ENCODE data around the gene ENOX2.
"Not testable (repeated sequence)": the region's sequence is repeated elsewhere in the genome, so short reads cannot be mapped to it uniquely, and the experiment has no call there.

Gene ENOX2, protein sequence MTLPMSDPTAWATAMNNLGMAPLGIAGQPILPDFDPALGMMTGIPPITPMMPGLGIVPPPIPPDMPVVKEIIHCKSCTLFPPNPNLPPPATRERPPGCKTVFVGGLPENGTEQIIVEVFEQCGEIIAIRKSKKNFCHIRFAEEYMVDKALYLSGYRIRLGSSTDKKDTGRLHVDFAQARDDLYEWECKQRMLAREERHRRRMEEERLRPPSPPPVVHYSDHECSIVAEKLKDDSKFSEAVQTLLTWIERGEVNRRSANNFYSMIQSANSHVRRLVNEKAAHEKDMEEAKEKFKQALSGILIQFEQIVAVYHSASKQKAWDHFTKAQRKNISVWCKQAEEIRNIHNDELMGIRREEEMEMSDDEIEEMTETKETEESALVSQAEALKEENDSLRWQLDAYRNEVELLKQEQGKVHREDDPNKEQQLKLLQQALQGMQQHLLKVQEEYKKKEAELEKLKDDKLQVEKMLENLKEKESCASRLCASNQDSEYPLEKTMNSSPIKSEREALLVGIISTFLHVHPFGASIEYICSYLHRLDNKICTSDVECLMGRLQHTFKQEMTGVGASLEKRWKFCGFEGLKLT

DNA sequence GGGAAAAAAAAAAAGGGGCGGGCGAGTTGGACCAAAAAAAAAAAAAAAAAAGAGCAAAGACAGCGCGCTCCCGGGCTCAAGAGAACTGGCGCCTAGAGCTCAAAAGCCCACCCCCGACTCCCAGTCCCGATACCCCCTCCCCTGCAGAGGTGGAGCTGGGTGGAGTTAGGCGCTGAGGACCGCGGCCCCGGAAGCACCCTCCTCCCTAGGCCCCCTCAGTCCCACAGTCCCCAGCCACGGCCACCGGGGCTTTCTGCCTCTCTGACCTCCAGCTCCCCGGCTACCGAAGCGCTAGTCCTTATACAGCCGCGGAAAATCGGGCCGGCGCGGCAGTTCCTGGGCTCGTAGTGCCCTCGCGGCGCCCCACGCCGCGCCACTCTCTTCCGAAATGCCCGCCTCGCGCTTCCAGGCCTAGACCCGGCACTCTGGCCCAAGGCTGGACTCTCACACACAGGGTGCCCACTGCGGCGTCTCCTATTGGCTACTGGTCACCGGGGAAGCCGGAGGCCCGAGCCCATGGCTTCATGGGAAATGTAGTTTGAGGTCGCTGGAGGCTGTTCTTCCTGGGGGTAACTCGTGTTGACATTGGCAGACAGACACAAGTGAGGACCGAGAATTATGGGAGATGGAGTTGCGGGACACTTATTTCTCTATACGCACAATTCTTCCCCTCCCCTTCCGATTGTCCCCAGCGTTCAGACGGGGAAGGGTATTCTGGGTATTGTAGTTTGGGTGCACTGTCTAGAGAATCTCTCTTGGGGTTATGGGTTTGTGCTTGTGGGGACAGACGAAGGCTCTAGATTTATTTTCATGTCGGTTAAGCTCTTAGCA, at the start of gene ENOX2:
ENOX2 (minus strand) TSS at position 427 of the 831 bp plus-strand sequence. CDS start 199,993 bp downstream, outside the sequence.
- peak; percentile 74 for DNase-seq (ENCODE audit: low read depth, low spot score)

DNA sequence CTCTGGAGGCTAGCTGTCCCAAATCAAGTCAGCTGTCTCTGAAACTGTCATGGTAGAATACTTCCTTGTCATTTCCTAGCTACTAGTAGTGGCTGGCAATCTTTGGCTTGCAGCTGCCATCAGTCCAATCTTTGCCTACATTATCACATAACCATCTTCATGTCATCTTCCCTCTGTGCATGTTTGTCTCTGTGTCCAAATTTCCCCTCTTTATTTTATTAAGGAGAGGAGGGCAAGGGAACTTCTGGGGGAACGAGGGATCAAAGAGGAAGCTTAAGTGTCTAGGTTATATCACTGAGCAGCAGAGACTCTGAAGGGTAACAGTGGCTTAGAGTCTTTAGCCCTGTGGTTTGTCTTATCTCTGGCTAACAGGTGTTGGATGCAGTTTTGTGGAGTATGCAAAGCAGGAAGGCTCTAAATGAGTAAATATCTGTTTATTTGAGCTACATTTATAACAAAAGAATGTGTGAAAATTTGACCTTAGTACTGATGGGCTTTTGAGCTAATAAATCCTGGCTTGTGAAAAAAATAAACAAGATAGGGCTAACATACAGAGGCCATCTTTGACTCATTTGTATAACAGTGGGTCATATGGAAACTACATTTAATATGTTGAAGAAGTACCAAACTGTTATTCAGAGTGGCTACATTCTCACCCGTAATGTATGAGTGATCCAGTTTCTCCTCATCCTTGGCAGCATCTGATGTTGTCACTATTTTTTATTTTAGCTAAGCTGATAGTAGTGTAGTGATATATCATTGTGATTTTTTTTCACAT, 49.4 kb upstream of the ENOX2 start:
- DNase-seq (ENCODE audit: low read depth, low spot score): no peak
- H3K27ac ChIP-seq: no peak overlapping the region

More for the DNA sequence above, at the start of gene ENOX2:
- H3K27ac ChIP-seq: no peak within 1 kb of the TSS

DNA sequence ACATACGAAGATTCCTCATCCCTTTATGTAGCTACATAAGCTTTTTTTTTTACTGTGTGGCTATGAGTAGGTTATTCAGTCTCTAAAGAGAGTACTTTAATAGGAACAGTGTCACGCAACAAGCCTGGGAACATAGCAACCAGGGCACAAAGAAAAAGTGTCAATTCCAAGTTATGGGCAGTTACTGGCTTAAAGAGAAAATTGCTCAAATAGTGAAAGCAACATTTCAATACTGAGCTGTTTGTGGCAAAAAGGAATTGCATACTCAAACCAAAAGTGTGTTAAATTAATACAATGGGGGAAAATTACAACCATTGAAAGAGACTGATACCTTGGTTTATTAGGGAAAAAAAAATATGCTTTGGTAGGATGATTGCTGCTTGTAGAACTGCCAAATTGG, 41.2 kb upstream of the ENOX2 start:
- no peak overlapping the region for H3K27ac ChIP-seq
- DNase-seq (ENCODE audit: low read depth, low spot score): no peak

DNA sequence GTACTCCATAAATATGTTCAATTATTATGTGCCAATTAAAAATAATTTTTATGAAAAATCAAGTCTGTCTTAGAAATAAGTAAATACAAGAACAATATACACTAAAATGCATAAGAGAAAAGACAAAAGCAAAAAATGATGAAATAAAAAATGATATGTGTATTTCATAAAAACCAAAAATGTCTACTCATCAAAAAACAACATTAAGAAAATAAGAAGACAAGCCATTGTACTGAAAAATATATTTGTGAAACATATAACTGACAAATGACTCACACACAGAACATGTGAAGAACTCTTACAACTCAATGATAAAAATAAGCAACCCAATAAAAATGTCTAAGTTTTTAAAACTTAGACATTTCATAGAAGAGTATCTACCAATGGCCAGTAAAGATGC, 34.1 kb upstream of the ENOX2 start:
- no peak overlapping the region for H3K27ac ChIP-seq
- no peak for DNase-seq (ENCODE audit: low read depth, low spot score)

DNA sequence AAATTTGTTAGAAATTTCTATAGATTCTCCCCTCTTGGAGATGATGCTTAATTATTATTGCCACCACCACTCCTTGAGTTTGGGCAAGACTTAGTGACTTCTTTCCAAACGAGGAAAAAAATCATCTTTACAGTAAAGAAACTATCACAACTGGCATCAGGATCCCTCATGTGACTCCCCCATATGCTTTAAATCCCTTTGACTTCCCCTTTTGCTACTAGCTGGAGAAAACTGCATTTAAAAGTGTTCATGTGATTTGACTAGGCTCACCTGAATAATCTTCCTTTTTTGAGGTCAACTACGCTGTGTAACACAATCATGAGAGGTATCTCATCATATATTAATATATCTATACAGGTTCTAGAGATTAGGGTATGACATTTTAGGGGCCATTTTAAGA, 30.3 kb upstream of the ENOX2 start:
- DNase-seq (ENCODE audit: low read depth, low spot score): no peak
- no peak overlapping the region for H3K27ac ChIP-seq

DNA sequence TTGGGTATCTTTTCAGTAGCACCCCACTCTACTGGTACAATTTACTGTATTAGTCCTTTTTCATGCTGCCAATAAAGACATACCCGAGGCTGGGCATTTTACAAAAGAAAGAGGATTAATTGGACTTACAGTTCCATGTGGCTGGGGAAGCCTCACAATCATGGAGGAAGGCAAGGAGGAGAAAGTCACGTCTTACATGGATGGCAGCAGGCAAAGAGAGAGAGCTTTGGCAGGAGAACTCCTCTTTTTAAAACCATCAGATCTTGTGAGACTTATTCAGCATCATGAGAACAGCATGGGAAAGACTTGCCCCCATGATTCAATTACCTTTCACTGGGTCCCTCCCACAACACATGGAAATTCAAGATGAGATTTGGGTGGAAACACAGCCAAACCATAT, 17.4 kb upstream of the ENOX2 start:
- not testable (repeated sequence) for DNase-seq (ENCODE audit: low read depth, low spot score); H3K27ac ChIP-seq

DNA sequence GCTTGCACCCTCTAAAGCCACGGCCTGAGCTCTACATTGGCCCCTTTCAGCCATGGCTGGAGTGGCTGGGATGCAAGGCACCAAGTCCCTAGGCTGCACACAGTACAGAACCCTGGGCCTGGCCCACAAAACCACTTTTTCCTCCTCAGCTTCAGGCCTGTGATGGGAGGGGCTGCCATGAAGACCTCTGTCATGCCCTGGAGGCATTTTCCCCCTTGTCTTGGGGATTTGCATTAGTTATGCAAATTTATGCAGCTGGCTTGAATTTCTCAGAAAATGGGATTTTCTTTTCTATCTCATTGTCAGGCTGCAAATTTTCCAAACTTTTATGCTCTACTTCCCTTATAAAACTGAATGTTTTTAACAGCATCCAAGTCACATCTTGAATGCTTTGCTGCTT, 16.7 kb upstream of the ENOX2 start:
- H3K27ac ChIP-seq; DNase-seq (ENCODE audit: low read depth, low spot score): not testable (repeated sequence)

DNA sequence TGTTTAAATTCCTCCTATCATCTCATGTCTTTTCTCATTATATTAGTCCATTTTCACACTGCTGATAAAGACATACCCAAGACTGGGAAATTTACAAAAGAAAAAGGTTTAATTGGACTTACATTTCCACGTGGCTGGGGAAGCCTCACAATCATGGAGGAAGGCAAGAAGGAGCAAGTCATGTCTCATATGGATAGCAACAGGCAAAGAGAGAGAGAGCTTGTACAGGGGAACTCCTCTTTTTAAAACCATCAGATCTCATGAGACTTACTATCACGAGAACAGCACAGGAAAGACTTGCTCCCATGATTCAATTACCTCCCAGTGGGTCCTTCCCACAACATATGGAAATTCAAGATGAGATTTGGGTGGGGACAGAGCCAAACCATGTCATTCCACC, 15.5 kb upstream of the ENOX2 start:
- DNase-seq (ENCODE audit: low read depth, low spot score): not testable (repeated sequence)

DNA sequence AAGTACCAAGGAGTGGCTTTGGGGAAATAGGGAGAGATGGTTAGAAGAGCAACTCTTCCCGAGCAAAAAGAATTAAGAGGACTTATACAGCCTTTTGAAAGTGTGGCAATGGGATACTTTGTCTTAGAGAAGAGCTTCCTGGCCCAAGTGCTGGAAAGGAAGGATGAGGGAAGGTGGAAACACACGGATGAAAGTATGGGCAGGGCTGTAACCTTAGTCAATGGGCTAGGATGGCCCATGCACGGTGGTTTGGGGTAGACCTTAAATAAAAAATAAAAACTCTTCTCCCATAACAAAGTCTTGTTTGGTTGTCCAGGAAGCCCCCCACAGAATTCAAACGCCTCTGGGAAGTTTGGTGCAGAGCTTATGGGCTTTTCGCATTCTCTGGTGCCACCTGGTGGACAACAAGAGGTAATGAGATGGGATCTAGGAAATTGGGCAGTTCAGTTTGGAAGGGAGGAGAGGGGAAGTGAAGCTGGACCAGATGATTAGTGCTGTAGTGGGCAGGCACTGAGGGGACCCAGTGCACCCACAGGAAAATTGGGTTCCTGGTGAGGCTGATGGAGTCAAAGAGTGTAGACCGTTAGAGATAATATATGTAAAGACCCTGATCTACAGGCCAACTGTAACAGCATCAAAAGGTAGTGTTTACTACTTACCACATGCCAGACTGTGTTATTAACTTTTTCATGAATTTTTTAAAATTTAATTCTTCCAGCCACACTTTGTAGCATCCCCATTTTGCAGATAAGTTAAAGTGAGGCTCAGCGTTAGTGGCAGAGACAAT, 13.8 kb upstream of the ENOX2 start:
- no peak overlapping the region for H3K27ac ChIP-seq
- DNase-seq (ENCODE audit: low read depth, low spot score): no peak

More for the DNA sequence above, 15.5 kb upstream of the ENOX2 start:
- not testable (repeated sequence) for H3K27ac ChIP-seq

DNA sequence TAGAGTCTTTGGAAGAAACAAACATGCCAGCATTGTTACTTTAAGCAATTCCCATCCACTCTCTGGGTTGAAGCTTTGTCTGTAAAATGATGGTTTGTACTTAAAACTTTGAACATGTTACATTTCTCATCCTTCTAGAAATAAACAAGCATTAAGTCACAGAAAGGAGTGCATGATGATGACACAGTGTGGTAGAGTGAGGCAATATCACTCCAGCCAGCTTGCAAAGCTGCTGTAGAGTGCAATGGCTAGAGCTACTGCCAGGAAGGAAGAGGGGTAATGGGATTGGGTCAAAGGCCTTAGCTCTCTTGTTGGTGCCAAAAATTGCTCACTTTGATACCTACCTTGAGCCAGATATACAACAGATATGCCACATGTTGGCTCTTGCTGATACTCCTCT, 12.3 kb upstream of the ENOX2 start:
- no peak overlapping the region for H3K27ac ChIP-seq
- DNase-seq (ENCODE audit: low read depth, low spot score): no peak

DNA sequence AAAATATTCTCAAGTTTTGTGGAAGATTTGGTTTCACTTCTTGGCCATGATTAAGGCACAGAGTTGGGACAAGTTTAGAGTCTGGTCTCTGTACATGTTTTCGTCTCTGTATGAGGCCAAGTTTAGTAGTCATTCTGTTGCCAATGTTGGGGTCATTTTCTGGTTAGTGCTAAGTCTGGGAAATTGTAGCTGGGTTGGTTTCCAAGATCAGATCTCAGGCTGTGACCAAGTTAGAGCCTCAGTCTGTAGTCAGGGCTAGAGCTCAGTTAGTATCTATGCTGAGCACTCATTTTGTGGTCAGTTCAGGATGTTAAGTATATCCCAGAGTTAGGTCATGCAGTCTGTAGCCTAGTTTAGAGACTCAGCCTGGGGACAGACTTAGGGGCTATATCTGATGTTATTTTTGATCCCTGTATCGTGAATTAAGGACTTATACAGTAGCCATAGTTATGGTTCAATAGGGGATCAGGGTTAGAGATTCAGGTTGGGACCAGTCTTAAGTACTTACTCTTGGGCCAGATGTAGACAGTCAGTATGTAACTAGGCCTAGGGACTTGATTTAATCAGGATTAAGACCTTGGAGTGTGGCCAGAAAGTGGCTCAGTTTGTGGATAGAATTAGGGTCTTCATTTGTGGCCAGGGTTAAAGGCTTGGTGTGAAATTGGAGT, 6.6 kb upstream of the ENOX2 start:
- DNase-seq (ENCODE audit: low read depth, low spot score): no peak
- H3K27ac ChIP-seq: no peak overlapping the region

DNA sequence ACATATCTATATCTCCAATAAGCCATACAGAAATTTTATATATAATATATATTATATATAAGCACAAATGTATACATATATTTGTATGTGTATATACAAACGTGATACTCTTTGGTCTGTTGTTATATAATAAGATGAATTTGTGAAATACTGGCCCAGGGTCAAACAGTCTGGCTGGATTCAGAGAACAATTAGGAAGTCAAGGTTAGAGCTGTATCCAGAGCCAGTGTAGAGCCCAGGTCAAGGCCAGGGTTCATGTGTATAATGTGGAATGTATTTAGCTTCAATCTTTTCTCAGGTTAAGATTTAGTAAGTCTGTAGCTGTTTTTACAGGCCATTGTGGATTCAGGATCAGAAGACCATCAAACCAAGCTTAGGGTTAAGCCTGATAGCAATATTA, 3.8 kb upstream of the ENOX2 start:
- H3K27ac ChIP-seq: no peak overlapping the region
- no peak for DNase-seq (ENCODE audit: low read depth, low spot score)

DNA sequence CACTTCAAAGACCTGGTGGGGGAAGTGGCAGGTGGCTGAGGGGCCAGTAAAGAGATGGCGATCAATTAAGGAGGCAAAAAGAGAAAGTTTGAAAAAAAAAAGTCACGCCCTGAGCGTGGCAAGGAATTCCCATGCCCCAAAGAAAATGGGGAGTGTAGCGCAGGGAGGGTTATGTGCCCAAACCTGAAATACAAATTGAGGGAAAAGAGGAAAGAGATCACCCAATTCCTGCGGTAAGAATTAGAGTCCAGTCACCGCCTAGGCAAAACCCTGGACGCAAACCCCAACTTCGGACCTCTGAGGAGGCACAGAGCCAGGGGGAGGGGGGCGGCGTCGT, 595 bp downstream of the ENOX2 start:
- H3K27ac ChIP-seq: no peak overlapping the region
- no peak for DNase-seq (ENCODE audit: low read depth, low spot score)

DNA sequence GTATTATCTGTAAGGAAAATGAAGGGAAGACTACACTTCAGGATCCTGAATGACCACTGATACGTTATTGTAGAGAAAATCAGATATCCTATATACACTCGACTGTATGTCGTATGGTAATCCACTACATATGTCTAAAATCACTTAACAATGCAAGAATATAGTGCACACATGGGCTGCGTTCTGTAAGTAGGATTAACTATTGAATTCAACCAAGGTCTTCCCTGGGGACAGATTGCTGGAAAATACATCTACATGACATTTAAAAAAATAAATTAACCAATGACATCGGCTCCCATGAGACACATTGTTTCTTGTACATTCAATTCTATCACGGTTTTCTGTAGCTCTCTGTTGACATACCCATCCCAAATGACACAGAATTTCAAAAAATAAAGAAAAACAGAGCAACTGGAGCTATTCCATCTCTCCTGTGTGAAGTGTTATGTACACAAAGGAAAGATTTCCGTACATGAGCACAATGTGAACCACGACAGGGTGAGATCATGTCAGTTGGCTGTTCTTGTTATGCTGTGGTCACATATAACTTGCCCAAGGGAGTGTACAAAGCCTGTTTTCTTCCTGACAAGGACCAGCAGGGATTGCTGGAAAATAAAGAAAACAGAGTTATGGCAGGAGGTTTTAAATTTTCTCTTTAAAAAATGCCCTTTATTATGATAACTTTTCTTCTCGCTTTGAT, 6.1 kb downstream of the ENOX2 start:
- DNase-seq (ENCODE audit: low read depth, low spot score): no peak
- no peak overlapping the region for H3K27ac ChIP-seq

DNA sequence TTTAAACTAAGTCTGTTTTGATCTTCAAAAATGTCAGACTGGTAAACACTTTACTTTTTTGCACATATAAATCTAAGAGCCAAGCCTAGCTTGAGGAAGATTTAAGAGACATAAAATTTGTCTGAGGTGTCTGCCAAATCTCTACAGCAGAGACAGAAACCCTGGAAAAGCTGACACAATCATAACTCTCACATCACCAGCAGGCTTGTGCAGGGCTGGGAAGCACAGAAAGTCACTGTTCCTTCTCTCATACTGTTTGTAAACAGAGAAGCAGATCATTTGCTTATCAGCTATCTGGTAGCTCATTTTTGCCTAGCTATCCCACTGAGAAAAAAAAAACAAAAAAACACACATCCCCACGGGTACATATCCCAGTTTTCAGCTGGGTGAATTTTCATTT, 7.0 kb downstream of the ENOX2 start:
- H3K27ac ChIP-seq: no peak overlapping the region
- DNase-seq (ENCODE audit: low read depth, low spot score): no peak

DNA sequence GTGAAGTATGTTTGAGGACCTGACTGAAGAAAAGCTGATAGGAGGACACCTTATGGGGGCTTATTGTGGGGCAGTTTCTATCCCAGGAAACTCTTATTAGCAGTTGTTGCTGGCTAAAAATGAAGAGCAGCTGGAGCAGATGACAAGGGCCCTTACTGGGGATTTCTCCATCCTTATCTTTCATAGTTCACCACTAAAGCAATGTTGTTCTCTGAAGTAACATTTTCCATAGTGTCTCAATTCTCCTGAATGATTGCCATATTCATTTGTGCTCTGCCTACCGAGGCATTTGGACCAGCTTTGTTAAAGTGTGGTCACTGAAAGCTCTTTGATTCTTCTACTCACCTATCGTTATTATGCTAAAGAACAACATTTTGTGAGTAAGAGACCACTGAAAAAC, 7.7 kb downstream of the ENOX2 start:
- no peak for DNase-seq (ENCODE audit: low read depth, low spot score)
- no peak overlapping the region for H3K27ac ChIP-seq

DNA sequence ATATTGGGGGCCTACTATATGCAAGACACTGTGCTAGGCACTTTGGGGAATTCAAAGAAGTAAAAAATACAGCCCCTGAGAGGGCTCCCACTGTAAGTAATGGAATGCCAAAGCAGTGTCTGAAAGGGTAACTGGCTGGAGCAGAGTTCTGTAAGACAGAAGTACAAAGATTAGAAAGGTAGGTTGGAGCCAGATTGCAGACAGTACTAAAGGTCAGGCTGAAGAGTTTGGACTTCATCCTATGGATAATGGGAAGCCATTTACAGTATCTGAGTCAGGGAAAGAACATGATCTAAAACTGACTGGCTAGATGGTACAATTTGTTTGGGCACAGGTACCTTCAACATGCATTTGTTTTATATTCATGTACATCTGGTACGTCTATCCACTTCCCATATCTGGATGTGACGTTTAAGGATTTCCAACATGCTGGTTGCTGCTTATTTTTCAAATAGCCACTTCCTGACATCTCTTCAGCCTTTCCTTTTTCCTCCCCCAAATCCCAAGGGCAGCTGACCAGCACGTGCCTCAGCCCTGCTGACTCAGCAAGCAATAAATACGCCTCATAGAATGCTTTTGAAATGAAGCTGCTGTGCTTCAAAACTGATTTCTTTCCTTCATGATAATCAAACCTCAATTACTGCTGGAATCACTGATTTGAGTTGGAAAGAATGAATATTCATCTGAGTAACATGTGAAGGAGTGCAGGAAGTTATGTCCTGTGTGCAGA, 9.5 kb downstream of the ENOX2 start:
- DNase-seq (ENCODE audit: low read depth, low spot score): no peak
- H3K27ac ChIP-seq: no peak overlapping the region

DNA sequence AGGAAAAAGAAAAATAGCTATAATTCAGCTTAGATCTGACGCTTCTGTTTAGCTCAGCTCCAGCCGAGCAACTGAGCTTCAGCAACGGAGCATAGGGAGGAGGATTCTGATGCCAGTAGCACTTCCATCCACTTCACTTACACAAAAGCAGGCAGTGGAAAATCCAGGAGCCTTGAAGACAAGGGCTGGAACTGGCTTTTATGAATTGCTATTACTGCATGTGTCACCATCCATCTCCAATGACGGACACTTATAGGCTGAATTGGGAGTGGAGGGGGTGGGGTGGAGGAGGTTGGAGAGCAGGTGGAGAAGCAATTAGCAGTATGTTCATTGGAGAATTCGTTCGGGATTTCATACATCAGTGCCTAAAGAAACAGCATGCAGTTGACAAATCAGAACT, 15.6 kb downstream of the ENOX2 start:
- DNase-seq (ENCODE audit: low read depth, low spot score): no peak

More for the DNA sequence above, 15.6 kb downstream of the ENOX2 start:
- H3K27ac ChIP-seq: no peak overlapping the region

Measured in epithelial cell of prostate (primary cell).